ENCODE data around the gene GNPNAT1.

GNPNAT1 gene

GRCh38 chr14:52740751-52741150, 50.7 kb downstream of the GNPNAT1 start:
- DNase-seq (ENCODE audit: extremely low spot score) = no peak
- POLR2A ChIA-PET = no interaction called here
- TF ChIP-seq, protein P1, sequence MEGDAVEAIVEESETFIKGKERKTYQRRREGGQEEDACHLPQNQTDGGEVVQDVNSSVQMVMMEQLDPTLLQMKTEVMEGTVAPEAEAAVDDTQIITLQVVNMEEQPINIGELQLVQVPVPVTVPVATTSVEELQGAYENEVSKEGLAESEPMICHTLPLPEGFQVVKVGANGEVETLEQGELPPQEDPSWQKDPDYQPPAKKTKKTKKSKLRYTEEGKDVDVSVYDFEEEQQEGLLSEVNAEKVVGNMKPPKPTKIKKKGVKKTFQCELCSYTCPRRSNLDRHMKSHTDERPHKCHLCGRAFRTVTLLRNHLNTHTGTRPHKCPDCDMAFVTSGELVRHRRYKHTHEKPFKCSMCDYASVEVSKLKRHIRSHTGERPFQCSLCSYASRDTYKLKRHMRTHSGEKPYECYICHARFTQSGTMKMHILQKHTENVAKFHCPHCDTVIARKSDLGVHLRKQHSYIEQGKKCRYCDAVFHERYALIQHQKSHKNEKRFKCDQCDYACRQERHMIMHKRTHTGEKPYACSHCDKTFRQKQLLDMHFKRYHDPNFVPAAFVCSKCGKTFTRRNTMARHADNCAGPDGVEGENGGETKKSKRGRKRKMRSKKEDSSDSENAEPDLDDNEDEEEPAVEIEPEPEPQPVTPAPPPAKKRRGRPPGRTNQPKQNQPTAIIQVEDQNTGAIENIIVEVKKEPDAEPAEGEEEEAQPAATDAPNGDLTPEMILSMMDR (IDR thresholded peaks at IDR 0.05; ENCODE audit: control extremely low read depth, extremely low read depth, low read depth, missing control alignments) = no peak
- CTCF ChIA-PET = interaction anchor here (0.9 to 1.8 kb wide), 2 partner anchors 16 to 28 kb away, joined by 3 to 4 read pairs; no protein-coding TSS in a partner anchor

DNA sequence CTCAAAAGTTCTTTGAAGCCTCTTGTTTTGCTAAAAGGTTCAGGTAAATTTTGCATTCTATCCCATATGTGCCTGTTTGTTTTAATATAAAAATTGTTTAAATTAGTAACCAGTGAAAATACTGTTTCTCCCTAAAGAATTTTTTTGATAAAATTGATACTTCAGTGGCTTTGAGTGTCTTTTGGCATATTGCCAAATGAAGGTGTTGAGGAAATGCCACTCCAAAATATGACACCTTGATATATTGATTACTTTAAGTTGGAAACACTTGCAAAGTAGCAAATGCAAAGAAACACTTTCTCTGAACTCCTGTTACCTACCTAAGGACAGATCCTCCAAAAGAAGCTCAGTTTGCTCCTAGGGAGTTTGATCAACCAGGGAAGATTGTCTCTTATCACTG, 53.0 kb downstream of the GNPNAT1 start:
- TF ChIP-seq, protein P1 (IDR thresholded peaks at IDR 0.05; ENCODE audit: control extremely low read depth, extremely low read depth, low read depth, missing control alignments) = no peak
- ChIA-PET POLR2A (no interaction called here), CTCF (interaction anchor here (1.2 kb wide), 1 partner anchor 21 kb away, joined by 3 read pairs; no protein-coding TSS in a partner anchor)
- no peak for DNase-seq (ENCODE audit: extremely low spot score)

DNA sequence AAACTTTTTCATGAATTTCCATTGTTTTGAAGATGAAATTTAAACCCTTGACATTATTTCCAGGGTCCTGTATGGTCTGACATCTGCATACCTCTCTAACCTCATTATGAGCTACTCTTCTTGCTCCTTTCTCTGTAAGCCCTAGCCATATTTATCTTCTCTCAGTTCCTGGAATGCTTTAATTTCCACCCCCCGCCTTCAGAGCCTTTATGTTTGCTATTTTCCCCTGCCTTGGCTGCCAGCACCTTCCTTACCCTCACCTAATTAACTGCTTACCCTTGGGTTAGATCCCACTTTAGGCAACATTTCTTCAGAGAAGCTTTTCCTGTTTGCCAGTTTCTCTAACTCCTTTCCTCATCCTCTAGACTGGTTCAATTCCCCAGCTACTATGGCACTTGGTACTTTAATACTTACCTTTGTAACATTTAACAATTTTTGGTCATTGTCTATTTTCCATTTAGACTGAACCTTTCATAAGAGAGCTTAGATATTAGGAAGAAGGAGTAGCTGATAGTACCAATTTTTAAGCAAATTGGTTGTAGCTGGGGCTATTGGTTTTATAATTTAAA, 55.4 kb downstream of the GNPNAT1 start:
- DNase-seq (ENCODE audit: extremely low spot score) = no peak
- TF ChIP-seq, protein P1 (IDR thresholded peaks at IDR 0.05; ENCODE audit: control extremely low read depth, extremely low read depth, low read depth, missing control alignments) = no peak
- CTCF ChIA-PET = interaction anchor here (0.8 to 1.6 kb wide), 4 partner anchors 8 to 75 kb away, joined by 3 to 4 read pairs (median 4); no protein-coding TSS in a partner anchor
- POLR2A ChIA-PET = no interaction called here

GRCh38 chr14:52733824-52734223, 57.6 kb downstream of the GNPNAT1 start:
- no peak for DNase-seq (ENCODE audit: extremely low spot score)
- ChIA-PET POLR2A (no interaction called here), CTCF (interaction anchor here (1.0 kb wide), 1 partner anchor 9 kb away, joined by 4 read pairs; no protein-coding TSS in a partner anchor)
- TF ChIP-seq, protein P1 (IDR thresholded peaks at IDR 0.05; ENCODE audit: control extremely low read depth, extremely low read depth, low read depth, missing control alignments) = no peak

GRCh38 chr14:52730709-52731111, 60.7 kb downstream of the GNPNAT1 start:
- TF ChIP-seq, protein P1 (IDR thresholded peaks at IDR 0.05; ENCODE audit: control extremely low read depth, extremely low read depth, low read depth, missing control alignments) = no peak
- DNase-seq (ENCODE audit: extremely low spot score) = no peak
- POLR2A ChIA-PET = no interaction called here
- CTCF ChIA-PET = interaction anchor here (1.1 to 1.2 kb wide), 2 partner anchors 9 to 11 kb away, joined by 3 to 4 read pairs; no protein-coding TSS in a partner anchor

- ChIA-PET CTCF (interaction anchor here (1.0 to 1.9 kb wide), 6 partner anchors 11 to 32 kb away, joined by 3 to 6 read pairs (median 4); no protein-coding TSS in a partner anchor), POLR2A (interaction anchor here (0.6 to 1.0 kb wide), 2 partner anchors 178 to 1709 kb away, joined by 3 to 6 read pairs; partner anchors contain the start of genes GPR137C and TXNDC16)
- TF ChIP-seq, protein P1 (IDR thresholded peaks at IDR 0.05; ENCODE audit: control extremely low read depth, extremely low read depth, low read depth, missing control alignments) = no peak
- peak; percentile 95 for DNase-seq (ENCODE audit: extremely low spot score)
These were observed 61.3 kb downstream of the GNPNAT1 start, which contains the start of gene STYX for GRCh38 chr14:52729925-52730708. Gene STYX, plus strand, starts transcription at chr14:52730166. Its CDS starts 309 bp downstream, at chr14:52730475.
